SK-N-SH (cell line): ENCODE results near the gene HAO2. TPM values are rescaled to one million over a fixed set of nuclear protein-coding genes. Genes with fewer than 3 reads are reported as not detected.

Experiments
- CTCF ChIA-PET: fragments of 300-600, 350-600 bp; formaldehyde crosslinking; extraction: SDS; loops from one replicate; lab custom pipeline; 2021; lab: Yijun Ruan, JAX
- POLR2A ChIA-PET: fragments of 350-600 bp; sonication (Branson Sonifier 250); formaldehyde crosslinking; extraction: SDS; loops from one replicate; lab custom pipeline; 2020; ENCODE audit warnings: antibody characterized with exemption, inconsistent platforms; lab: Yijun Ruan, JAX
- DNase-seq: peaks from one replicate; pipeline ENCODE4 v3.0.0; 2012
- H2AFZ ChIP-seq: fragments of 200-600 bp; sonication (generic); 2 replicates; pipeline ENCODE4 v1.8.1; 2016; ENCODE audit warnings: antibody characterized with exemption, mild to moderate bottlenecking, low read depth
- H3F3A ChIP-seq: fragments of 200-600 bp; sonication (generic); replicated peaks from 2 replicates; pipeline ENCODE3; 2016; ENCODE audit warnings: antibody characterized with exemption, mild to moderate bottlenecking; ENCODE audit not compliant: insufficient read depth
- H3K27ac ChIP-seq, 2 experiments: fragments of 200-500 bp in 1 of 2; fragments of 200-600 bp in 1 of 2; sonication (Bioruptor generic) in 1 of 2; sonication (generic), shearing (Covaris generic) in 1 of 2; 2 replicates each; pipeline versions ENCODE4 v1.5.1 to v1.6.1; 2014 to 2016; ENCODE audit warnings: low read depth in 2 of 2, inconsistent platforms in 1 of 2, low read length in 1 of 2, mild to moderate bottlenecking in 1 of 2, mixed read lengths in 1 of 2
- H3K27me3 ChIP-seq: fragments of 200-600 bp; sonication (generic), shearing (Covaris generic); 2 replicates; pipeline ENCODE4 v1.6.1; 2016; ENCODE audit warnings: mixed run types; ENCODE audit not compliant: insufficient read depth
- H3K36me3 ChIP-seq, 2 experiments: fragments of 200-500 bp in 1 of 2; fragments of 200-600 bp in 1 of 2; sonication (Bioruptor generic) in 1 of 2; sonication (generic) in 1 of 2; replicated peaks in 1 of 2; 2 replicates each; pipeline versions ENCODE3 to v1.5.1; 2014 to 2016; ENCODE audit warnings: low read length in 1 of 2, mild to moderate bottlenecking in 1 of 2; ENCODE audit not compliant: insufficient read depth in 2 of 2, control insufficient read depth in 1 of 2
- H3K4me1 ChIP-seq, 2 experiments: fragments of 200-500 bp in 1 of 2; fragments of 200-600 bp in 1 of 2; sonication (Bioruptor generic) in 1 of 2; sonication (generic), shearing (Covaris generic) in 1 of 2; 2 replicates each; pipeline versions ENCODE4 v1.5.1 to v1.6.1; 2014 to 2016; ENCODE audit warnings: low read depth in 1 of 2, low read length in 1 of 2, mixed run types in 1 of 2; ENCODE audit not compliant: insufficient read depth in 2 of 2, control insufficient read depth in 1 of 2
- H3K4me2 ChIP-seq: fragments of 200-600 bp; sonication (generic), shearing (Covaris generic); 2 replicates; pipeline ENCODE4 v1.6.1; 2017; ENCODE audit warnings: mixed run types
- H3K4me3 ChIP-seq, 2 experiments: fragments of 200-500 bp in 1 of 2; fragments of 200-600 bp in 1 of 2; sonication (Bioruptor generic) in 1 of 2; sonication (generic), shearing (Covaris generic) in 1 of 2; 2 replicates each; pipeline versions ENCODE4 v1.5.1 to v1.8.1; 2014 to 2016; ENCODE audit warnings: low read depth in 2 of 2, inconsistent platforms in 1 of 2, low read length in 1 of 2, mild to moderate bottlenecking in 1 of 2, mixed read lengths in 1 of 2, moderate library complexity in 1 of 2
- H3K79me2 ChIP-seq: fragments of 200-600 bp; sonication (generic); 2 replicates; pipeline ENCODE4 v1.8.1; 2017; ENCODE audit warnings: mild to moderate bottlenecking; ENCODE audit not compliant: insufficient read depth
- H3K9ac ChIP-seq: fragments of 200-600 bp; sonication (generic); 2 replicates; pipeline ENCODE4 v1.6.1; 2017; ENCODE audit warnings: mixed run types
- H3K9me2 ChIP-seq: fragments of 200-600 bp; sonication (generic); 2 replicates; pipeline ENCODE4 v1.6.1; 2017; ENCODE audit warnings: mixed run types
- H3K9me3 ChIP-seq: fragments of 200-600 bp; sonication (generic); 2 replicates; pipeline ENCODE4 v1.6.1; 2017; ENCODE audit warnings: mixed run types, mild to moderate bottlenecking, moderate library complexity
- H4K20me1 ChIP-seq: fragments of 200-600 bp; sonication (generic); 2 replicates; pipeline ENCODE4 v1.6.1; 2017; ENCODE audit warnings: mild to moderate bottlenecking, mixed run types; ENCODE audit not compliant: insufficient read depth
- EP300 ChIP-seq, 2 experiments: IDR thresholded peaks; 2 replicates each; pipeline versions ENCODE4 v1.4.0 to v1.6.1; 2012; ENCODE audit warnings: borderline replicate concordance in 1 of 2, low read depth in 1 of 2, low read length in 1 of 2
- EZH2phosphoT487 ChIP-seq: fragments of 200-600 bp; sonication (generic); IDR thresholded peaks from 2 replicates; pipeline ENCODE4 v1.6.1; 2017; ENCODE audit warnings: low read depth, mixed run types, mild to moderate bottlenecking, antibody characterized with exemption, moderate library complexity, borderline replicate concordance
- FOXJ3 ChIP-seq: sonication (generic); formaldehyde crosslinking; IDR thresholded peaks from 2 replicates; pipeline ENCODE4 v1.5.1; 2020; ENCODE audit warnings: mild to moderate bottlenecking, missing genetic modification reagents
- GATA2 ChIP-seq: sonication (generic); formaldehyde crosslinking; IDR thresholded peaks from 2 replicates; pipeline ENCODE4 v1.5.0; 2020; ENCODE audit warnings: mild to moderate bottlenecking, missing genetic modification reagents
- IRF3 ChIP-seq: fragments of 150-350 bp; IDR thresholded peaks from 2 replicates; pipeline ENCODE4 v1.6.1; 2016; ENCODE audit warnings: mild to moderate bottlenecking, low read depth, low read length
- JUND ChIP-seq: IDR thresholded peaks from 2 replicates; pipeline ENCODE4 v1.4.0; 2012
- MAX ChIP-seq: IDR thresholded peaks from 2 replicates; pipeline ENCODE4 v1.4.0; 2012; ENCODE audit warnings: low read depth
- POLR2AphosphoS5 ChIP-seq: IDR thresholded peaks from 2 replicates; pipeline ENCODE4 v1.6.1; 2012; ENCODE audit warnings: low read depth, low read length
- REST ChIP-seq: IDR thresholded peaks from 2 replicates; pipeline ENCODE4 v1.6.1; 2012; ENCODE audit warnings: mild to moderate bottlenecking, low read depth, low read length, moderate library complexity
- RXRA ChIP-seq: IDR thresholded peaks from 2 replicates; pipeline ENCODE4 v1.4.0; 2012; ENCODE audit warnings: low read depth, mild to moderate bottlenecking, borderline replicate concordance
- SMC3 ChIP-seq: IDR thresholded peaks from 2 replicates; pipeline ENCODE4 v1.6.1; 2012; ENCODE audit warnings: low read depth, low read length, improper control_type of control experiment
- USF1 ChIP-seq: IDR thresholded peaks from 2 replicates; pipeline ENCODE4 v1.4.0; 2012; ENCODE audit warnings: low read depth, borderline replicate concordance
- YY1 ChIP-seq: IDR thresholded peaks from 2 replicates; pipeline ENCODE4 v1.4.0; 2012; ENCODE audit warnings: low read depth, mild to moderate bottlenecking
- ZBTB33 ChIP-seq: IDR thresholded peaks from 2 replicates; pipeline ENCODE4 v1.4.0; 2012; ENCODE audit warnings: low read depth, borderline replicate concordance
- WGBS: methylation state at CpG from one replicate; pipeline ENCODE4 v1.1.6; 2017; ENCODE audit warnings: low lambda C conversion rate; 5-methylcytosine and 5-hydroxymethylcytosine counted together
- polyA plus RNA-seq, 3 experiments: library from polyadenylated mRNA; depleted of rRNA; stranded (reverse); fragments of >200 nt; gene quantifications; 2 replicates each; pipeline ENCODE4 v1.2.3, GENCODE V29; 2012

Gene HAO2
- polyA plus RNA-seq, 1 of the 3 experiments (the other 2 are of a cell fraction), result not detected

- no peak overlapping the region for H3K4me2 ChIP-seq
- no peak overlapping the region for H2AFZ ChIP-seq
- H3F3A ChIP-seq, result no peaks in the 10 kb centered on the region
- no peak overlapping the region for H3K9ac ChIP-seq
- no peaks in the 10 kb centered on the region for H3K9me2 ChIP-seq
- TF ChIP-seq RXRA (no peak), ZBTB33 (no peak), GATA2 (CRISPR knock-in tag) (no peak), USF1 (no peak), EP300 (IDR thresholded peaks at IDR 0.05; ENCODE audit: borderline replicate concordance in 1 of 2, low read depth in 1 of 2, low read length in 1 of 2) (no peak), EZH2phosphoT487 (no peak), JUND (no peak), YY1 (no peak), FOXJ3 (CRISPR knock-in tag) (no peak)
- TF ChIP-seq, all 33 proteins: peak for 0
- no peaks in the 10 kb centered on the region for H3K79me2 ChIP-seq
- no peaks in the 10 kb centered on the region for H3K4me1 ChIP-seq
- DNase-seq, result no peak
- no peak overlapping the region for H3K4me3 ChIP-seq
- H3K27me3 ChIP-seq, result no peaks in the 10 kb centered on the region; the same call in 1 of the 2 replicates
- H3K9me3 ChIP-seq, result no peaks in the 10 kb centered on the region
- ChIA-PET CTCF (no interaction called here), POLR2A (no interaction called here)
- 6% methylated on average over 3 of the region's 3 CpGs for WGBS
- no peak overlapping the region for H3K27ac ChIP-seq
- H3K36me3 ChIP-seq, result no peaks in the 10 kb centered on the region
- no peaks in the 10 kb centered on the region for H4K20me1 ChIP-seq
Observed at GRCh38 chr1:119431836-119432235, 63.3 kb downstream of the HAO2 start.

- H3K4me1 ChIP-seq, result no peaks in the 10 kb centered on the region
- no peak overlapping the region for H2AFZ ChIP-seq
- no peak overlapping the region for H3K27ac ChIP-seq
- no peaks in the 10 kb centered on the region for H4K20me1 ChIP-seq
- CTCF ChIA-PET, result no interaction called here
- H3K36me3 ChIP-seq, result no peaks in the 10 kb centered on the region
- no peak overlapping the region for H3K4me2 ChIP-seq
- H3K4me3 ChIP-seq, result no peak overlapping the region
- TF ChIP-seq USF1, result no peak
- no peak for TF ChIP-seq MAX
- no peak for TF ChIP-seq IRF3
- no peak for TF ChIP-seq SMC3
- no peak for TF ChIP-seq ZBTB33
- no peak for TF ChIP-seq POLR2AphosphoS5
- no peak for TF ChIP-seq REST
- DNase-seq, result no peak
- H3K9ac ChIP-seq, result no peak overlapping the region
- H3K79me2 ChIP-seq, result no peaks in the 10 kb centered on the region
- 0% methylated on average over 3 of the region's 3 CpGs for WGBS
- POLR2A ChIA-PET, result no interaction called here
- H3K9me2 ChIP-seq, result no peaks in the 10 kb centered on the region
- no peaks in the 10 kb centered on the region for H3F3A ChIP-seq
- H3K9me3 ChIP-seq, result no peaks in the 10 kb centered on the region
- H3K27me3 ChIP-seq, result no peaks in the 10 kb centered on the region; the same call in 1 of the 2 replicates
Observed at GRCh38 chr1:119435052-119435451, 66.5 kb downstream of the HAO2 start.
